T-helper 2 cell treated with Interferon-gamma antibody and Interleukin-4, amounts not matched to agents 5 μg/mL and 100 μg/mL, for 36 hours (primary cell): ENCODE data around the gene OTOP2.

ENCODE experiments used
- DNase-seq: peaks from one replicate; pipeline ENCODE4 v3.0.0; 2021; ENCODE audit warnings: low spot score
- H3K27ac Mint-ChIP-seq: one replicate; pipeline ENCODE4 v1.8.0; 2021; ENCODE audit warnings: mild to moderate bottlenecking, mixed read lengths
- H3K27me3 Mint-ChIP-seq: one replicate; pipeline ENCODE4 v1.8.0; 2021; ENCODE audit warnings: low read depth, mixed read lengths
- H3K36me3 Mint-ChIP-seq: one replicate; pipeline ENCODE4 v1.8.0; 2021; ENCODE audit warnings: low read depth, mixed read lengths
- H3K4me1 Mint-ChIP-seq: one replicate; pipeline ENCODE4 v1.8.0; 2021; ENCODE audit warnings: low read depth, mixed read lengths
- H3K4me3 Mint-ChIP-seq: one replicate; pipeline ENCODE4 v1.8.0; 2022; ENCODE audit warnings: mild to moderate bottlenecking, moderate library complexity, mixed read lengths
- H3K9me3 Mint-ChIP-seq: one replicate; pipeline ENCODE4 v1.8.0; 2021; ENCODE audit warnings: mixed read lengths

Gene OTOP2

GRCh38 chr17:74947041-74947754, 23.1 kb downstream of the OTOP2 start:
- no peaks in the 10 kb centered on the region for H3K36me3 Mint-ChIP-seq
- no peaks in the 10 kb centered on the region for H3K4me1 Mint-ChIP-seq
- no peaks in the 10 kb centered on the region for H3K9me3 Mint-ChIP-seq

DNA sequence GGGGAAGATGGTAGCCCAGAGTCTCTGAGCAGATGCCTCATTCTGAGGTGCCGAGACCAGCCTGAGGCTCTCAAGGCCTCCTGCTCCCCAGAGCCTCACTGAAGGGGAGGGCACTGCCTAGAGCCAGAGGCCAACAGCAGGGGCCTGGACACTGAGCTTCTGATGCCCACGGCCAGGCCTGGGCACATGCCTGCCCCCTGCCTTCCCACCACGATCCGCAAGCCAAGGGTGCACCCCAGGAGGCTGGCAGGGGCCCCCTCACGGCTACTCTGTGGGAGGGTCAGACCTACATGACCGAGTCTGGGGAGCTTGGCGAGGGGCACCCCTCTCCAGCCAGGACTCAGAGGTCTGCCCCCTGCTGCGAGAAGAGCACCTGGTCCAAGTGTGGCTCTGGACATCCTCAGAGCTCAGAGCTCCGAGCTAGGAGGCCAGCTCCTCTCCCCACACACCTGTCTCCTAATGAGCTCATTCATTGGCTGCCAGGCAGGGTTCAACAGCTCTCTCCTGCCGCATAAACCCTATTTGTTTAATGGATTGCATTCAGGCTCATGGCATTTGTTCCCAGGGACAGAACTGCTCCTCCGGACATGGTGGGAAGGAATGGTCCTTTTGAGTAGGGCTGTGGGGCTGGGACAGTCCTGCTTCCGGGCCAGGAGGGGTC, 25.5 kb downstream of the OTOP2 start:
- no peak overlapping the region for H3K4me3 Mint-ChIP-seq
- peaks cover 6% of the 10 kb centered on the region for H3K27me3 Mint-ChIP-seq
- H3K36me3 Mint-ChIP-seq, result no peaks in the 10 kb centered on the region

More at GRCh38 chr17:74947041-74947754, 23.1 kb downstream of the OTOP2 start:
- Mint-ChIP-seq H3K4me3 (no peak overlapping the region), H3K27me3 (peaks cover 9% of the 10 kb centered on the region), H3K27ac (no peak overlapping the region)
- DNase-seq, result no peak

DNA sequence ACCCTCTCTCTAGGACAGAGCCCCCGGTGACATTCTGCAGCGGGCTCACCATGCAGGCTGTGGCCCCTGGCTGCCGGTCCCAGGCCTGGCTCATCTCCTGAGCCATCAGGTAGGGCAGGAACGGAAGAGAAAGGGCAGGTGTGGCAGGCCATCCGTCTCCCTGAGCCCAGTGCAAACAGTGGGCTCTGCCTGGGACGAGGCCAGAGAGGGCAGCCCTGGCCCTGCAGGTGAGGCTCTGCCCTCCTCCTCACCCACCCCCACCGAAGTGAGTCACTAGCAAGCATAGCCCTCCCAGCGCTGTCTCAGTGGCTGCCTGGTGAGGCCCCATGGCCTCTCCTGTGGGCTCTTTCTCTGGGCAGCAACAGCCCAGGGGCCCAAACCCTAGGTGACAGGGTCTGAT, 26.1 kb downstream of the OTOP2 start:
- Mint-ChIP-seq H3K9me3 (no peaks in the 10 kb centered on the region), H3K4me1 (no peaks in the 10 kb centered on the region), H3K36me3 (no peaks in the 10 kb centered on the region), H3K27ac (no peak overlapping the region), H3K27me3 (peaks cover 5% of the 10 kb centered on the region), H3K4me3 (no peak overlapping the region)
- DNase-seq, result no peak

More for the DNA sequence above, 25.5 kb downstream of the OTOP2 start:
- no peak overlapping the region for H3K27ac Mint-ChIP-seq
- no peaks in the 10 kb centered on the region for H3K9me3 Mint-ChIP-seq
- DNase-seq, result no peak
- no peaks in the 10 kb centered on the region for H3K4me1 Mint-ChIP-seq

DNA sequence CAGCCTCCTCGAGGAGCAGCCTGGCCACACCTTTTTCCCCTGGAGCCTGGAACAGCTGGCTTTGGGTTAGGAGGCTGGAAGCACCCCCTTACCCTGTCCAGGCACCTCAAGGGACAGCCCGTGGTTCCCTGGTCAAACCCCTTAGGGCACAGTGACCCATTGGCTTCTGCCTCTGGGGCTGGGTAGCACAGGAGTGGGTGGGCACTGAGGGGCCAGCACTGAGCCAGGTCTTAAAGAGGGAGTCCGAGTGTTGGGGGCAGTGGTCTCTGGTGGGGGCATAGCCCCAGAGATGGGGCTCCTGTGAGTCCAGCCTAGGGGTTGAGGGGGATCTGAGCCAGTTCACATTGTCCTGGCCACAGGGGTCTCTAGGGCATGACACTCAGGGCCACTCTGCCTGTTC, 27.0 kb downstream of the OTOP2 start:
- no peak for DNase-seq
- H3K4me1 Mint-ChIP-seq, result no peaks in the 10 kb centered on the region
- no peaks in the 10 kb centered on the region for H3K36me3 Mint-ChIP-seq
- H3K27ac Mint-ChIP-seq, result no peak overlapping the region
- H3K4me3 Mint-ChIP-seq, result no peak overlapping the region
- H3K27me3 Mint-ChIP-seq, result no peaks in the 10 kb centered on the region
- H3K9me3 Mint-ChIP-seq, result no peaks in the 10 kb centered on the region

DNA sequence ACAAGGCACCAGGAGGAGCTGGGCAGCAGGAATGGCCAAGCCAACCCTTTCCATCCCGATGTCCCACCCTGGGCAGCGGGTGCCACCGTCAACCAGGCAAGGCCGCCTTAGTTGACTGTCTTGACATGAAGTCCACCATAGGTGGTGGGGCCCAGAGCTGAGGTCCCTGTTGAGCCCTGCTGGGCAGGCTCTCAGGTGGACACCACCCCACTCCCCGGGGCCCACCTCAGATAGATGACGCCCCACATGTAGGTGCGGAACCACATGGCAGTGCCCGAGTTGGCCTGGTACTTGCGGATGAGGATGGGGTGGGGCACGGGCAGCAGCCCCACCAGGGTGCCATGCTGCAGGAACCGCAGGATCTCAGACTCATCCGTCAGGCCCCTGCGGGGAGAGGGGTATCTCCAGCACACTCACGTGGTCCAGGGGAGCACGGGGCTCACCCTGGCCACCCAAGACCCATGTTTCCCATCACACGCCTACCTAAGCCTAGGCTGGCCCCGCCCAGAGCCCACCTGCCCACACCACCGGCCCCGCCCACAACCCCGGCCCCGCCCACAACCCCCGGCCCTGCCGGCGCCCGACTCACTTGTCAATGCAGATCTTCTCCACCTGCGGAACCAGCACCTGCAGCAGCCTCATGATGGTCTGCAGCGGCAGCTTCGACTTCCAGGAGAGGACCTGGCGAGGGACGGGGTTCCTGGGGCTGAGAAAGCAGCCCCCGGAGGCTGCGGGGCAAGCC, 27.8 kb downstream of the OTOP2 start:
- Mint-ChIP-seq H3K36me3 (no peaks in the 10 kb centered on the region), H3K27me3 (no peaks in the 10 kb centered on the region), H3K9me3 (no peaks in the 10 kb centered on the region), H3K4me1 (no peaks in the 10 kb centered on the region), H3K4me3 (no peak overlapping the region), H3K27ac (no peak overlapping the region)
- DNase-seq, result no peak

GRCh38 chr17:74952431-74953133, 28.5 kb downstream of the OTOP2 start:
- DNase-seq, result no peak
- Mint-ChIP-seq H3K4me1 (no peaks in the 10 kb centered on the region), H3K9me3 (no peaks in the 10 kb centered on the region), H3K36me3 (no peaks in the 10 kb centered on the region), H3K27ac (no peak overlapping the region), H3K27me3 (no peaks in the 10 kb centered on the region), H3K4me3 (no peak overlapping the region)

- no peaks in the 10 kb centered on the region for H3K9me3 Mint-ChIP-seq
- H3K36me3 Mint-ChIP-seq, result no peaks in the 10 kb centered on the region
- peaks cover 1% of the 10 kb centered on the region for H3K27me3 Mint-ChIP-seq
- no peak overlapping the region for H3K4me3 Mint-ChIP-seq
- no peaks in the 10 kb centered on the region for H3K4me1 Mint-ChIP-seq
- no peak for DNase-seq
- no peak overlapping the region for H3K27ac Mint-ChIP-seq
These were observed 29.1 kb downstream of the OTOP2 start for GRCh38 chr17:74953134-74953687.

DNA sequence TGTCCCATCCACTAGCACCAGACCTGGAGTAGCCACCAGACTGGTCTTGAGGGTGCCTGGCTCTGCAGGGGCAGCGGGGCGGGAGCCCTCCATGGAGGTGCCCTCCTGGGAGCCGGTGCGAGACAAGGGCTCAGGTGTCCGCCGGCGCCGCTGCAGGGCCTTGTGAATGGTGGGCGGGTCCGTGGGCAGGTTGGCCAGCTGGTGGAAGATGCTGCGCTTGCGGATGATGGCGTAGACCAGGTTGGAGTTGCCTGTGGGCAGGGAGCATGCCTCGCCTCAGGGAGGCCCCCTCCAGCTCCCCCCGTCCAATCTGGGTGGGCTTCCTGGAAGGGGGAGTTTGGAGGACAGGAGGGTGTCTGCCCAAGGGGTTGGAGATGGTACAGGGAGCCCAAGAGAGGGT, 30.0 kb downstream of the OTOP2 start:
- Mint-ChIP-seq H3K4me3 (no peak overlapping the region), H3K27me3 (peaks cover 1% of the 10 kb centered on the region), H3K9me3 (no peaks in the 10 kb centered on the region), H3K27ac (no peak overlapping the region), H3K36me3 (no peaks in the 10 kb centered on the region), H3K4me1 (no peaks in the 10 kb centered on the region)
- DNase-seq, result no peak

DNA sequence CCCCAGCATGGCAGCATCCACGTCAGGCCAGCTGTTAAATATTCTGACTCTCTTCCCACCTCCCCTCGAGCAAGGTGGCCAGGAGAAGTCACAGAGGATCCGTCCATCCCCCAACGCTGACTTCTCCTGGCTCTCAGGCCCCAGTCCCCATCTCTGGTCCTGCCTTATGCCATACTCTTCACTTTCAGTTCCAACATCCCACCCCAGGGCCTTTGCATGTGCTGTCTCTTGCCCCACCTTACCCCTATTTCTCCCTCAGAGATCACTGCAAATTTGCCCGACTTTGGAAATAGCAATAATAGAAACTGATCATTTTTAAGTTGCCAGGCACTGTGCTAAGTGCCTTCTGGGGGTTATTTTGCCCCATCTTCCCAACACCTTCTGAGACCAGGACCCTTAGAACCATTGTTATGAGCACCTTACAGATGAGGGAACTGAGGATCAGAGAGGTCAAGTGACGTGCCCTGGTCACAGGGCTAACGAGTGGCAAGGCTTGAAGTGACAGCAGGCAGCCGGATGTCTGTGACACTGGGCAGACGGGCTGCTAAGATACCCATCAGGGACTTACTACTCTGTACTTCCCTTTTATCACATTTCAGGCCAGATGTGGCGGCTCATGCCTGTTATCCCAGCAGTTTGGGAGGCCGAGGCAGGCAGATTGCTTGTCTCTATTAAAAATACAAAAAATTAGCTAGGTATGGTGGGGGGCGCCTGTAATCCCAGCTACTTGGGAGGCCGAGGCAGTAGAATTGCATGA, 30.8 kb downstream of the OTOP2 start:
- Mint-ChIP-seq H3K36me3 (no peaks in the 10 kb centered on the region), H3K4me1 (no peaks in the 10 kb centered on the region), H3K9me3 (no peaks in the 10 kb centered on the region), H3K4me3 (no peak overlapping the region), H3K27me3 (peaks cover 1% of the 10 kb centered on the region), H3K27ac (no peak overlapping the region)
- DNase-seq, result no peak

DNA sequence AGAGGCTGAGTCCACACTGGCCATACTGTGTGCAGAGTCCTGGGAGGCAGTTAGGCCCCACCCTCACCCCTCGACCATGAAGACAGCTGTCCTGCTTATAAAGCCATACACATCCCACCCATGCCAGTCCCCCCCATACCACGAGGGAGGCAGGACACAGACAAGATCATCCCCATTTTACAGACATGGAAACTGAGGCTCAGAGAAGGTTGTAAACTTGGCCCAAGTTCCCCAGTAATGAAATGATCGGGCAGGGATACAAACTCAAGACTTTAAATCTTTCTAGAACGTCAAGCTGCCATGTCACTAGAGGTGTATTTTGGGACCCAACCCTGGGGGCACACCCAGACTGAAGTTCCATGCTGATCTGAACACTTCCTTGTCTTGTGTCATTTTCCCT, 32.0 kb downstream of the OTOP2 start:
- DNase-seq, result no peak
- peaks cover 2% of the 10 kb centered on the region for H3K4me1 Mint-ChIP-seq
- no peaks in the 10 kb centered on the region for H3K9me3 Mint-ChIP-seq
- no peak overlapping the region for H3K4me3 Mint-ChIP-seq
- no peak overlapping the region for H3K27ac Mint-ChIP-seq
- peaks cover 1% of the 10 kb centered on the region for H3K27me3 Mint-ChIP-seq
- no peaks in the 10 kb centered on the region for H3K36me3 Mint-ChIP-seq

DNA sequence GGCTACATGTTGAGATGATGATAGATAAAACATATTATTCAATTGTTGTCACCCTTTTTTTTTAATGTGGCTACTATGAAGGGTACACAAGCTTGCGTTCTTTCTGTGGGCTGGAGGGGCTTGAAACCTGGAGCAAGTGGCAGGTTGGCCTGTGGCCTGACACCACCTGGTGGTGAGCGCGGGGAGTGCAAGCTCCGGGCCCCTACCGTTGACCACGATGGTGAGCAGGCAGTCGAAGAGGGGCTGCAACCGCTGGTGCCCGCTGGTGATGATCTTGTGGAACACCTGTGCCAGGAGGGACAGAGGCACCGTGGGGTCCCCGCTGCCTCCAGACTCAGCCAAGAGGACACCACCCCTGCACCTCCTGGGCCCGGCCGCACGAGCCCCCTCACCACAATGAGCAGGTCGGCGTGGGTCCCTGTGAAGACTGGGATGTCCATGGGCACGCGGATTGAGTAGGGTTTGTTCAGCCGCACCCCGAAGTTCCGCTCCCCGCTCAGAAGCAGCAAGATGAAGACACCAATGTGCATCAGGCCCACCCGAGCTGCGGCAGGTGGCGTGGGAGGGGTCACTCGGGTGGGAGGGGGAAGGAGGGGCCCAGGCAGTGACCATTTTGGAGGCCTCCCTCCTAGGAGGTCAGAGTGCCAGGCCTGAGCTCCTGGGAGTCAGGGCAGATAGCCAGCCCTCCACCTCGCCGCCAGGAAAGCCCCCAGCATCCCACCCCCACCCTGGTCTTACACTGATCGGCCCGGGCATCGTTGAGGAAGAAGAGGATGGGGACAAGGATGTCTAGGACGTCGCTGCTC, 34.1 kb downstream of the OTOP2 start:
- H3K4me3 Mint-ChIP-seq, result no peak overlapping the region
- no peak overlapping the region for H3K27ac Mint-ChIP-seq
- no peaks in the 10 kb centered on the region for H3K36me3 Mint-ChIP-seq

DNA sequence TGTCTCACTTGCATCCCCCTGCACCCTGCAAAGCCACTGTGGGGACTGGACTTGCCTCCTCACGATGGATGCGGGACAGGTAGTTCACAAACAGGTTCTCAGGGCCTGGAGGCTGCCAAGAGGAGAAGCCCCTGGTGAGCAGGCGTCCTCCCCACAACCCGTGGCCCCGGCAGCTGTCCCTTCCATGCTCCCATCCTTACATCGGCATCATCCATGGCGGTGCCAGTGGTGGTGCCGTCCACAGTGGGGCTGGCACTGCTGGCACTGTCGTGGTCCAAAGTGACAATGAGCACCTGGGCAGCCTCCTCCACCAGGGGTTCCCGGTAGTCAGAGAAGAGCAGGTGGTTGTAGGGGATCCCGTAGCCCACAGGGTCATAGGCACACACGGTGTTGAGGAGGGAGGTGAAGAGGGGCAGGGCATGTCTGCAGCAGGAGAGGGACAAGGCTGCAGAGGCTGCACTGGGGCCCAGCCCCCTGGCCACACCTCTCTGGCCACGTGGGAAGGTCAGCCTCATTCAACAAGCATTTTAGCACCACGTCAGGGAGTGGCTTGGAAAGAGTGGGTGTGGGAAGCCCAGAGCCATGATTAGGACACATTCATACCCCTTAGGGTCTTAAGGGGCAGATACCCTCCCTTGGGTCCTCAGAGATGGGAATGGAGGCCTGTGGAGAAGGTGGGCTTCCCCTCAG, 35.9 kb downstream of the OTOP2 start:
- H3K27me3 Mint-ChIP-seq, result peaks cover 1% of the 10 kb centered on the region
- no peaks in the 10 kb centered on the region for H3K9me3 Mint-ChIP-seq
- no peaks in the 10 kb centered on the region for H3K36me3 Mint-ChIP-seq
- H3K4me3 Mint-ChIP-seq, result no peak overlapping the region
- peaks cover 4% of the 10 kb centered on the region for H3K4me1 Mint-ChIP-seq
- no peak overlapping the region for H3K27ac Mint-ChIP-seq
- no peak for DNase-seq

More for the DNA sequence above, 34.1 kb downstream of the OTOP2 start:
- Mint-ChIP-seq H3K4me1 (peaks cover 4% of the 10 kb centered on the region), H3K9me3 (no peaks in the 10 kb centered on the region), H3K27me3 (peaks cover 1% of the 10 kb centered on the region)
- DNase-seq, result peak; percentile 66
